ENCODE data around the gene NCKIPSD. TPM values are rescaled to one million over a fixed set of nuclear protein-coding genes. Genes with fewer than 3 reads are reported as not detected.

NCKIPSD gene
- total RNA-seq, 1 donor from 2014 or later = 18.3 TPM

- no peak overlapping the region for H3K4me3 ChIP-seq (ENCODE audit: insufficient read depth, low read depth, low read length)
- H3K27ac ChIP-seq (ENCODE audit: low read depth, low read length) = no peak overlapping the region
- peaks cover 10% of the 10 kb centered on the region for H3K27me3 Mint-ChIP-seq (ENCODE audit: low read depth, unreplicated experiment)
- no peaks in the 10 kb centered on the region for H3K27me3 ChIP-seq (ENCODE audit: insufficient read depth, low read length)
- H3K4me3 Mint-ChIP-seq (ENCODE audit: unreplicated experiment) = no peak overlapping the region
- H3K9ac ChIP-seq (ENCODE audit: low read length) = no peak overlapping the region
- H4K20me1 ChIP-seq (ENCODE audit: insufficient read depth, low read length) = peaks cover 3% of the 10 kb centered on the region
- H3K4me2 ChIP-seq (ENCODE audit: low read length) = no peak overlapping the region
- H2AFZ ChIP-seq (ENCODE audit: low read depth, low read length) = no peak overlapping the region
- H3K4me1 Mint-ChIP-seq (ENCODE audit: low read depth, unreplicated experiment) = no peaks in the 10 kb centered on the region
- no peaks in the 10 kb centered on the region for H3K9me3 ChIP-seq (ENCODE audit: insufficient read depth, low read depth, low read length)
- no peaks in the 10 kb centered on the region for H3K36me3 ChIP-seq (ENCODE audit: insufficient read depth, low read length)
- no peak for DNase-seq (ENCODE audit: low read depth)
- peaks cover 3% of the 10 kb centered on the region for H3K9me3 Mint-ChIP-seq (ENCODE audit: unreplicated experiment)
- H3K36me3 Mint-ChIP-seq (ENCODE audit: low read depth, unreplicated experiment) = peaks cover 32% of the 10 kb centered on the region
- no peak for FAIRE-seq
- TF ChIP-seq EZH2 (IDR thresholded peaks at IDR 0.05; ENCODE audit: insufficient read depth, low read length) (no peak), CTCF (IDR thresholded peaks at IDR 0.05; ENCODE audit: insufficient read depth, low read depth, low read length) (no peak)
- H3K4me1 ChIP-seq (ENCODE audit: insufficient read depth, low read length) = no peaks in the 10 kb centered on the region
- H3K79me2 ChIP-seq (ENCODE audit: insufficient read depth, low read length) = no peaks in the 10 kb centered on the region
- no peak overlapping the region for H3K27ac Mint-ChIP-seq (ENCODE audit: unreplicated experiment)
Observed at GRCh38 chr3:48652923-48653715, 32.6 kb downstream of the NCKIPSD start.

DNA sequence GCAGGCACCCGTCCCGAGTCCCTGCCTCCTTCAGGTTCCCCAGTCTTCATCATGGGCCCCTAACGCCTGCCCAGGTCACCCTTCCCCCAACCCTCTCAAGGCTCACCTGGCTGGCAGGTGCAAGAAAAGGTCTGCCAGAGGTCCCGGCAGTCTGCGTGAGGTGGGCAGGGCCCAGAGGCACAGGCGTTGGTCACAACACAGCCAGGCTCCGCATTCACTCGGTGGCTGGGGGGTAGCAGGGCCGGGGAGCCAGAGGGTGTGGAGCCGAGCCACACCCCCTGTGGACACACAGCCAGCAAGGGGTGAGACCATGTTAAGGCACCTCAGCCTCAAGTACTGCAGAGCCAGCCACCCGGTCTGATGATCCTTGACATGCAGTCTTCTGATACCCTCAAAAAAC lies 33.9 kb downstream of the NCKIPSD start:
- TF ChIP-seq CTCF (IDR thresholded peaks at IDR 0.05; ENCODE audit: insufficient read depth, low read depth, low read length) = no peak
- TF ChIP-seq EZH2 (IDR thresholded peaks at IDR 0.05; ENCODE audit: insufficient read depth, low read length) = no peak
- H2AFZ ChIP-seq (ENCODE audit: low read depth, low read length) = no peak overlapping the region
- no peak overlapping the region for H3K27ac ChIP-seq (ENCODE audit: low read depth, low read length)
- peaks cover 3% of the 10 kb centered on the region for H4K20me1 ChIP-seq (ENCODE audit: insufficient read depth, low read length)
- H3K4me3 ChIP-seq (ENCODE audit: insufficient read depth, low read depth, low read length) = no peak overlapping the region
- DNase-seq (ENCODE audit: low read depth) = no peak
- FAIRE-seq = no peak
- H3K79me2 ChIP-seq (ENCODE audit: insufficient read depth, low read length) = no peaks in the 10 kb centered on the region
- no peak overlapping the region for H3K4me2 ChIP-seq (ENCODE audit: low read length)
- peaks cover 26% of the 10 kb centered on the region for H3K36me3 Mint-ChIP-seq (ENCODE audit: low read depth, unreplicated experiment)
- H3K4me1 Mint-ChIP-seq (ENCODE audit: low read depth, unreplicated experiment) = no peaks in the 10 kb centered on the region
- H3K9me3 Mint-ChIP-seq (ENCODE audit: unreplicated experiment) = peaks cover 3% of the 10 kb centered on the region
- no peaks in the 10 kb centered on the region for H3K27me3 ChIP-seq (ENCODE audit: insufficient read depth, low read length)
- H3K36me3 ChIP-seq (ENCODE audit: insufficient read depth, low read length) = no peaks in the 10 kb centered on the region
- H3K9me3 ChIP-seq (ENCODE audit: insufficient read depth, low read depth, low read length) = no peaks in the 10 kb centered on the region
- H3K4me1 ChIP-seq (ENCODE audit: insufficient read depth, low read length) = no peaks in the 10 kb centered on the region
- H3K27me3 Mint-ChIP-seq (ENCODE audit: low read depth, unreplicated experiment) = peaks cover 10% of the 10 kb centered on the region
- H3K9ac ChIP-seq (ENCODE audit: low read length) = no peak overlapping the region
- H3K4me3 Mint-ChIP-seq (ENCODE audit: unreplicated experiment) = no peak overlapping the region
- H3K27ac Mint-ChIP-seq (ENCODE audit: unreplicated experiment) = no peak overlapping the region

GRCh38 chr3:48650723-48651122 lies 35.0 kb downstream of the NCKIPSD start:
- no peaks in the 10 kb centered on the region for H3K27me3 ChIP-seq (ENCODE audit: insufficient read depth, low read length)
- H2AFZ ChIP-seq (ENCODE audit: low read depth, low read length) = no peak overlapping the region
- no peaks in the 10 kb centered on the region for H3K9me3 ChIP-seq (ENCODE audit: insufficient read depth, low read depth, low read length)
- peaks cover 3% of the 10 kb centered on the region for H4K20me1 ChIP-seq (ENCODE audit: insufficient read depth, low read length)
- TF ChIP-seq CTCF (IDR thresholded peaks at IDR 0.05; ENCODE audit: insufficient read depth, low read depth, low read length) (no peak), EZH2 (IDR thresholded peaks at IDR 0.05; ENCODE audit: insufficient read depth, low read length) (no peak)
- no peaks in the 10 kb centered on the region for H3K79me2 ChIP-seq (ENCODE audit: insufficient read depth, low read length)
- no peaks in the 10 kb centered on the region for H3K36me3 ChIP-seq (ENCODE audit: insufficient read depth, low read length)
- no peak overlapping the region for H3K27ac ChIP-seq (ENCODE audit: low read depth, low read length)
- no peaks in the 10 kb centered on the region for H3K4me1 ChIP-seq (ENCODE audit: insufficient read depth, low read length)
- Mint-ChIP-seq H3K4me1 (ENCODE audit: low read depth, unreplicated experiment) (no peaks in the 10 kb centered on the region), H3K27ac (ENCODE audit: unreplicated experiment) (no peak overlapping the region), H3K36me3 (ENCODE audit: low read depth, unreplicated experiment) (peaks cover 26% of the 10 kb centered on the region), H3K9me3 (ENCODE audit: unreplicated experiment) (peaks cover 3% of the 10 kb centered on the region), H3K4me3 (ENCODE audit: unreplicated experiment) (no peak overlapping the region), H3K27me3 (ENCODE audit: low read depth, unreplicated experiment) (peaks cover 16% of the 10 kb centered on the region)
- FAIRE-seq = no peak
- no peak overlapping the region for H3K4me3 ChIP-seq (ENCODE audit: insufficient read depth, low read depth, low read length)
- DNase-seq (ENCODE audit: low read depth) = no peak
- no peak overlapping the region for H3K9ac ChIP-seq (ENCODE audit: low read length)
- H3K4me2 ChIP-seq (ENCODE audit: low read length) = no peak overlapping the region

Data from astrocyte (in vitro differentiated cells and primary cell).